ENCODE data around the gene EN1.

EN1 gene

GRCh38 chr2:118853651-118854291 lies 6.3 kb upstream of the EN1 start:
- H3K4ac ChIP-seq (ENCODE audit: low read depth, low read length): no peak overlapping the region
- H3K79me1 ChIP-seq (ENCODE audit: low read length): no peaks in the 10 kb centered on the region
- H3K36me3 ChIP-seq (ENCODE audit: control insufficient read depth, insufficient read depth, low read length): no peaks in the 10 kb centered on the region
- no peak overlapping the region for H4K8ac ChIP-seq (ENCODE audit: low read depth, low read length)
- peaks cover 2% of the 10 kb centered on the region for H3K4me1 ChIP-seq (ENCODE audit: control insufficient read depth, low read depth, low read length)
- no peak overlapping the region for H3K9ac ChIP-seq (ENCODE audit: low read length)
- peaks cover 89% of the 10 kb centered on the region for H3K27me3 ChIP-seq (ENCODE audit: insufficient read depth, low read length, poor library complexity)
- H2BK120ac ChIP-seq (ENCODE audit: low read depth, low read length): no peak overlapping the region
- H3K79me2 ChIP-seq (ENCODE audit: control insufficient read depth, insufficient read depth, low read length): no peaks in the 10 kb centered on the region
- no peak overlapping the region for H3K27ac ChIP-seq (ENCODE audit: low read depth, low read length)
- H4K5ac ChIP-seq (ENCODE audit: low read length): no peak overlapping the region
- H2BK15ac ChIP-seq (replicated peaks; ENCODE audit: low read depth): no peak overlapping the region
- no peak overlapping the region for H2BK5ac ChIP-seq (ENCODE audit: low read length)
- H3K23ac ChIP-seq (ENCODE audit: low read length): peak overlapping the region; percentile 8
- WGBS (ENCODE audit: extremely low coverage, insufficient coverage, low lambda C conversion rate): no CpG with 5 or more reads among the region's 42 CpGs
- no peak overlapping the region for H3K56ac ChIP-seq (ENCODE audit: low read length)
- H3K4me3 ChIP-seq (ENCODE audit: low read length): no peak overlapping the region
- no peak overlapping the region for H3K18ac ChIP-seq (ENCODE audit: low read length)
- DNase-seq: peak; percentile 24
- H2AK5ac ChIP-seq (ENCODE audit: low read length): no peak overlapping the region
- peak overlapping the region; percentile 16 for H3K4me2 ChIP-seq (ENCODE audit: low read length)

- Histone ChIP-seq H3K9ac (ENCODE audit: low read length) (no peak overlapping the region), H3K36me3 (ENCODE audit: control insufficient read depth, insufficient read depth, low read length) (no peaks in the 10 kb centered on the region), H2BK120ac (ENCODE audit: low read depth, low read length) (no peak overlapping the region), H2BK15ac (replicated peaks; ENCODE audit: low read depth) (no peak overlapping the region), H3K27ac (ENCODE audit: low read depth, low read length) (no peak overlapping the region), H4K5ac (ENCODE audit: low read length) (no peak overlapping the region), H3K4ac (ENCODE audit: low read depth, low read length) (no peak overlapping the region), H3K4me1 (ENCODE audit: control insufficient read depth, low read depth, low read length) (peaks cover 2% of the 10 kb centered on the region), H2BK5ac (ENCODE audit: low read length) (no peak overlapping the region), H3K79me1 (ENCODE audit: low read length) (no peaks in the 10 kb centered on the region), H3K23ac (ENCODE audit: low read length) (no peak overlapping the region), H3K56ac (ENCODE audit: low read length) (no peak overlapping the region), H4K8ac (ENCODE audit: low read depth, low read length) (no peak overlapping the region), H3K4me3 (ENCODE audit: low read length) (no peak overlapping the region), H3K79me2 (ENCODE audit: control insufficient read depth, insufficient read depth, low read length) (no peaks in the 10 kb centered on the region), H3K4me2 (ENCODE audit: low read length) (peak overlapping the region; percentile 16), H3K27me3 (ENCODE audit: insufficient read depth, low read length, poor library complexity) (peaks cover 89% of the 10 kb centered on the region), H3K18ac (ENCODE audit: low read length) (no peak overlapping the region), H2AK5ac (ENCODE audit: low read length) (no peak overlapping the region)
- no CpG with 5 or more reads among the region's 25 CpGs for WGBS (ENCODE audit: extremely low coverage, insufficient coverage, low lambda C conversion rate)
- no peak for DNase-seq
Measured at GRCh38 chr2:118853129-118853640, 5.7 kb upstream of the EN1 start.

GRCh38 chr2:118852605-118853128 lies 5.2 kb upstream of the EN1 start:
- WGBS (ENCODE audit: extremely low coverage, insufficient coverage, low lambda C conversion rate): no CpG with 5 or more reads among the region's 31 CpGs
- H3K23ac ChIP-seq (ENCODE audit: low read length): no peak overlapping the region

GRCh38 chr2:118851650-118852049 lies 4.2 kb upstream of the EN1 start:
- H2BK5ac ChIP-seq (ENCODE audit: low read length): no peak overlapping the region
- H2AK5ac ChIP-seq (ENCODE audit: low read length): no peak overlapping the region
- H3K23ac ChIP-seq (ENCODE audit: low read length): peak overlapping the region; percentile 39
- no peak overlapping the region for H3K56ac ChIP-seq (ENCODE audit: low read length)
- H2BK15ac ChIP-seq (replicated peaks; ENCODE audit: low read depth): no peak overlapping the region
- peaks cover 77% of the 10 kb centered on the region for H3K27me3 ChIP-seq (ENCODE audit: insufficient read depth, low read length, poor library complexity)
- H3K36me3 ChIP-seq (ENCODE audit: control insufficient read depth, insufficient read depth, low read length): no peaks in the 10 kb centered on the region
- no peaks in the 10 kb centered on the region for H3K79me1 ChIP-seq (ENCODE audit: low read length)
- H4K8ac ChIP-seq (ENCODE audit: low read depth, low read length): no peak overlapping the region
- no peak overlapping the region for H3K27ac ChIP-seq (ENCODE audit: low read depth, low read length)
- peaks cover 2% of the 10 kb centered on the region for H3K4me1 ChIP-seq (ENCODE audit: control insufficient read depth, low read depth, low read length)
- H2BK120ac ChIP-seq (ENCODE audit: low read depth, low read length): no peak overlapping the region
- H3K4me2 ChIP-seq (ENCODE audit: low read length): no peak overlapping the region
- H3K18ac ChIP-seq (ENCODE audit: low read length): no peak overlapping the region
- no CpG with 5 or more reads among the region's 17 CpGs for WGBS (ENCODE audit: extremely low coverage, insufficient coverage, low lambda C conversion rate)
- no peak overlapping the region for H3K4ac ChIP-seq (ENCODE audit: low read depth, low read length)
- peak; percentile 35 for DNase-seq
- H4K5ac ChIP-seq (ENCODE audit: low read length): no peak overlapping the region
- H3K9ac ChIP-seq (ENCODE audit: low read length): no peak overlapping the region
- no peaks in the 10 kb centered on the region for H3K79me2 ChIP-seq (ENCODE audit: control insufficient read depth, insufficient read depth, low read length)
- H3K4me3 ChIP-seq (ENCODE audit: low read length): no peak overlapping the region

More at GRCh38 chr2:118852605-118853128, 5.2 kb upstream of the EN1 start:
- Histone ChIP-seq H3K4me1 (ENCODE audit: control insufficient read depth, low read depth, low read length) (peaks cover 2% of the 10 kb centered on the region), H3K27me3 (ENCODE audit: insufficient read depth, low read length, poor library complexity) (peaks cover 87% of the 10 kb centered on the region), H3K79me2 (ENCODE audit: control insufficient read depth, insufficient read depth, low read length) (no peaks in the 10 kb centered on the region), H2BK120ac (ENCODE audit: low read depth, low read length) (no peak overlapping the region), H3K79me1 (ENCODE audit: low read length) (no peaks in the 10 kb centered on the region), H4K5ac (ENCODE audit: low read length) (no peak overlapping the region), H2BK15ac (replicated peaks; ENCODE audit: low read depth) (no peak overlapping the region), H3K4me3 (ENCODE audit: low read length) (no peak overlapping the region), H2BK5ac (ENCODE audit: low read length) (no peak overlapping the region), H3K9ac (ENCODE audit: low read length) (no peak overlapping the region), H2AK5ac (ENCODE audit: low read length) (no peak overlapping the region), H3K18ac (ENCODE audit: low read length) (peak overlapping the region; percentile 13), H3K36me3 (ENCODE audit: control insufficient read depth, insufficient read depth, low read length) (no peaks in the 10 kb centered on the region), H3K27ac (ENCODE audit: low read depth, low read length) (no peak overlapping the region), H3K4ac (ENCODE audit: low read depth, low read length) (no peak overlapping the region), H3K56ac (ENCODE audit: low read length) (no peak overlapping the region), H4K8ac (ENCODE audit: low read depth, low read length) (no peak overlapping the region), H3K4me2 (ENCODE audit: low read length) (no peak overlapping the region)
- peak; percentile 35 for DNase-seq

GRCh38 chr2:118850901-118851415 lies 3.5 kb upstream of the EN1 start:
- Histone ChIP-seq H3K9ac (ENCODE audit: low read length) (no peak overlapping the region), H3K79me1 (ENCODE audit: low read length) (no peaks in the 10 kb centered on the region), H3K79me2 (ENCODE audit: control insufficient read depth, insufficient read depth, low read length) (no peaks in the 10 kb centered on the region), H2BK5ac (ENCODE audit: low read length) (no peak overlapping the region), H3K18ac (ENCODE audit: low read length) (no peak overlapping the region), H2BK120ac (ENCODE audit: low read depth, low read length) (no peak overlapping the region), H3K27me3 (ENCODE audit: insufficient read depth, low read length, poor library complexity) (peaks cover 79% of the 10 kb centered on the region), H4K8ac (ENCODE audit: low read depth, low read length) (no peak overlapping the region), H3K4me2 (ENCODE audit: low read length) (no peak overlapping the region), H3K27ac (ENCODE audit: low read depth, low read length) (no peak overlapping the region), H3K56ac (ENCODE audit: low read length) (no peak overlapping the region), H2BK15ac (replicated peaks; ENCODE audit: low read depth) (no peak overlapping the region), H3K23ac (ENCODE audit: low read length) (no peak overlapping the region), H2AK5ac (ENCODE audit: low read length) (no peak overlapping the region), H3K36me3 (ENCODE audit: control insufficient read depth, insufficient read depth, low read length) (no peaks in the 10 kb centered on the region), H4K5ac (ENCODE audit: low read length) (no peak overlapping the region), H3K4me3 (ENCODE audit: low read length) (no peak overlapping the region), H3K4me1 (ENCODE audit: control insufficient read depth, low read depth, low read length) (peaks cover 2% of the 10 kb centered on the region), H3K4ac (ENCODE audit: low read depth, low read length) (no peak overlapping the region)
- no CpG with 5 or more reads among the region's 9 CpGs for whole genome bisulfite sequencing (ENCODE audit: extremely low coverage, insufficient coverage, low lambda C conversion rate)
- peak; percentile 60 for DNase-seq
